Lower leg skin (tissue), 4 donors: ENCODE results near the gene PPARG. TPM values are rescaled to one million over a fixed set of nuclear protein-coding genes. Genes with fewer than 3 reads are reported as not detected.
A peak's percentile ranks its signal among the peaks of the same experiment; 100 is the strongest.

Experiments used
- DNase-seq, 2 donors: peaks; one replicate each; pipeline ENCODE4 v3.0.0-alpha.2; 2019; ENCODE audit warnings: low spot score in 2 of 2
- H3K4me3 ChIP-seq: fragments of 200-600 bp; sonication (generic); 2 replicates; pipeline ENCODE4 v1.5.1; 2017; ENCODE audit warnings: mild to moderate bottlenecking, low read depth; ENCODE audit not compliant: poor library complexity, severe bottlenecking
- CTCF ChIP-seq, 3 donors: fragments of 450-650 bp; IDR thresholded peaks; one replicate each; pipeline ENCODE4 v1.5.1; 2016; ENCODE audit warnings: antibody characterized with exemption in 3 of 3, mild to moderate bottlenecking in 3 of 3, moderate library complexity in 2 of 3
- POLR2A ChIP-seq, 2 donors: fragments of 450-650 bp; IDR thresholded peaks; one replicate each; pipeline ENCODE4 v1.6.1; 2016 to 2017; ENCODE audit warnings: antibody characterized with exemption in 2 of 2, mild to moderate bottlenecking in 1 of 2, moderate library complexity in 1 of 2
- WGBS, 2 donors: methylation state at CpG; one replicate each; pipeline ENCODE4 v1.1.5; 2018; 5-methylcytosine and 5-hydroxymethylcytosine counted together
- intact Hi-C: fragments of 100-400 bp; cut with DNase I; formaldehyde crosslinking; loops from one replicate; pipeline ENCODE4 v1.15.0; 2023; ENCODE audit warnings: low total_unique reads
- total RNA-seq, 4 donors: library from RNA; depleted of rRNA; stranded (reverse); fragments of >200 nt; gene quantifications; one replicate each; pipeline ENCODE4 v1.1.0, GENCODE V29; 2016

The PPARG gene
- total RNA-seq, 4 donors from 2014 or later, result 8.4 to 14.1 (median 9.8) TPM

- H3K4me3 ChIP-seq, result no peak overlapping the region
- TF ChIP-seq POLR2A (IDR thresholded peaks at IDR 0.05) (no peak), CTCF (IDR thresholded peaks at IDR 0.05) (no peak)
- peak in 1 of 2 donors; percentile 29 for DNase-seq
- whole genome bisulfite sequencing, 2 donors, result 52 to 61% methylated on average over 1 of the region's 1 CpG
- intact Hi-C loops, result no loop called here
These were observed 105.0 kb downstream of the PPARG start for GRCh38 chr3:12393894-12394293.

DNA sequence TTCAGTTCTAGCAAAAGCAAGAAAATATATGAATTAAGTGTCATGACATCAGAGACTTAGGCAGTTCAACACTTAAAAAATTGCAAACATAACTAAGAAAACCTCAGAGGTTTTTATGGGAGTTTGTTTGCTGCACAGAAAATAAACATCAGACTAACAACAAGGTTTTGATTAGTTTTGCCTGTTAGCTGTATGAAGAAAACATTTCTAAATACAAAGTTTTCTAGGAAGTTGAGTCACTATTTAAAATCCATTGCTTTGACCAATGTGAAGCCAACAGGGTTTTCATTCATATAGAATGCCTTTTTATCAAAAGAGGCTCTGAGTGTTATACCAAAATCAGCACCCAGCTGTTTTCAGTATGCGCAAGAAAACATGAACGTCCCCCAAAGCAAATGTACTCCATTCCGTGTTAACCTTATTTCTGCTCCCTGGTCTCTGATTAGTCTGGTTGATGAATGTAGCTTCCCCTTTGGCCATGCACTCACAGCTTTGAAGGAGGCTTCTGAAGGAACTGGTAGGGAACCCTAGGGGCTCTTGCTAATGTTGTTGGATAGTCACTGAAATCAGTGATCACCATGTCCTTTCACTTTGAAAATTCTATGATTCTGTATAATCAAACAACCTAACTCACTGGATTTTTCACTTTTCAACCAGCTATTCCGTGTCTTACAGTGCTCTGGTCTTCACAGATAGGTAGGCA is 105.8 kb downstream of the PPARG start:
- H3K4me3 ChIP-seq, result no peak overlapping the region
- intact Hi-C loops, result no loop called here
- WGBS, 2 donors, result 68 to 69% methylated on average over 4 of the region's 4 CpGs
- TF ChIP-seq CTCF (IDR thresholded peaks at IDR 0.05) (no peak), POLR2A (IDR thresholded peaks at IDR 0.05) (no peak)
- DNase-seq, result no peak

GRCh38 chr3:12395349-12396012 is 106.6 kb downstream of the PPARG start:
- no peak for DNase-seq
- no peak overlapping the region for H3K4me3 ChIP-seq
- TF ChIP-seq POLR2A (IDR thresholded peaks at IDR 0.05), result no peak
- no peak for TF ChIP-seq CTCF (IDR thresholded peaks at IDR 0.05)
- WGBS, 2 donors, result 68 to 71% methylated on average over 5 of the region's 5 CpGs
- intact Hi-C loops, result no loop called here

- no peak overlapping the region for H3K4me3 ChIP-seq
- 74 to 88% methylated on average over 6 of the region's 6 CpGs for WGBS, 2 donors
- TF ChIP-seq CTCF (IDR thresholded peaks at IDR 0.05), result no peak
- no peak for TF ChIP-seq POLR2A (IDR thresholded peaks at IDR 0.05)
- intact Hi-C loops, result no loop called here
- no peak for DNase-seq
These were observed 107.6 kb downstream of the PPARG start for GRCh38 chr3:12396471-12396870.

DNA sequence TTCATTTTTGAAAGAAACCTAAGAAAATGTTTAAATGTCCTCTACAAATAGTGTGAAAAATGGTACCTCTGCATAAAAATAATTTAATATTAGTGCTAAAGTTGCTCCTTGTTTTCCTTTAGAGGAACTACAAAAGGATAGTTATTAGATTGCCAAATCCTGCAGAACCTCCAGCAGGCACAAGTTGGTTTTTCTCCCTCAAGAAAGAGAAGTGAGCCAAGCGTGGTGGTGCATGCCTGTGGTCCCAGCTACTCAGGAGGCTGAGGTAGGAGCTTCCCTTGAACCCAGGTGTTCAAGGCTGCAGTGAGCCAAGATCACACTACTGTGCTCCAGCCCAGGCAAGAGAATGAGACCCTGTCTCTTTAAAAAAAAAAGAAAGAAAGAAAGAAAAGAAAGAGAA is 110.4 kb downstream of the PPARG start:
- WGBS, 2 donors, result 69 to 76% methylated on average over 1 of the region's 1 CpG
- H3K4me3 ChIP-seq, result no peak overlapping the region
- intact Hi-C loops, result no loop called here
- DNase-seq, result no peak
- TF ChIP-seq POLR2A (IDR thresholded peaks at IDR 0.05) (no peak), CTCF (IDR thresholded peaks at IDR 0.05) (no peak)
